ENCODE measurements around the gene RASL11B.

RASL11B gene

DNA sequence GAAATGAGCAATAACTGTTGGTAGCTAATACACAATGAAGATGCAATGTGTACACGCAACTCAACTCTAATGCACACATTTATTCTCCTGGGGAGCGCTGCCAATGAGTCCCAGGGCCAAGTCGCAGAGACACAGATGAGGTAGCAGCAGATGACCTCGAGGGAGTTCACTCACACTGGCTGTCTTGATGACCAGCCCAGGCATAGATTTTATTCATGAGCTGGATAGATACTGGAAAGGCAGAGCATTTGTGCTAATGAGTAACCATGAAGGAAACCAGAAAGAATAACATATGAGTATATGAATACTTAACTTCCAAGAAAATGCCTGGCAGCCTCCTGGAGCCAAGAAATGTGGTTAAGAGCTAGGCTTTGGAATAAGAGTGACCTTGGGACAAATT is 42.3 kb downstream of the RASL11B start:
- no peaks in the 10 kb centered on the region for H3K4me1 ChIP-seq (ENCODE audit: control insufficient read depth, insufficient read depth, low read length)
- no peaks in the 10 kb centered on the region for H3K27me3 ChIP-seq (ENCODE audit: control insufficient read depth, insufficient read depth, low read length)
- H3K36me3 ChIP-seq (ENCODE audit: control insufficient read depth, insufficient read depth, low read length): peaks cover 2% of the 10 kb centered on the region
- H3K9ac ChIP-seq (ENCODE audit: low read depth, low read length): no peak overlapping the region
- H3K4me3 ChIP-seq (ENCODE audit: low read depth, low read length): no peak overlapping the region
- H3K9me3 ChIP-seq (ENCODE audit: control insufficient read depth, insufficient read depth, low read length): peaks cover 2% of the 10 kb centered on the region

DNA sequence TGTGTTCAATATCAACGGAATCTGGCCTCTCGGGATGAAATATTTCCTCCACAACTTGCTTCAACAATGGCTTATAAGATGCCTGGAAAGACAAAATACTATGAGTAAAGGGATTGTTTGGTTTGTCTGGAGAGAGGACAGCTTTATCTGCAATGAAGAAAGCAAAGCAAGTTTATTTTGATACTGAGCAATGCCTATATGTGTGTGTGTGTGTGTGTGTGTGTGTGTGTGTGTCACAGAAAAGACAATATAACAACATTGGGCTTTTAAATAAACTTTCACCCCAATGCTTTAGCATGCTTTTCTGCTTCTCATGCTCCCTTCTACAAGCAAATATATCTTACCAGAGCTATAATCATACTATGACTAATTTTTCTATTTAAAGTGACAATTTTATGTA is 45.4 kb downstream of the RASL11B start:
- H3K4me1 ChIP-seq (ENCODE audit: control insufficient read depth, insufficient read depth, low read length): no peaks in the 10 kb centered on the region
- no peaks in the 10 kb centered on the region for H3K27me3 ChIP-seq (ENCODE audit: control insufficient read depth, insufficient read depth, low read length)

DNA sequence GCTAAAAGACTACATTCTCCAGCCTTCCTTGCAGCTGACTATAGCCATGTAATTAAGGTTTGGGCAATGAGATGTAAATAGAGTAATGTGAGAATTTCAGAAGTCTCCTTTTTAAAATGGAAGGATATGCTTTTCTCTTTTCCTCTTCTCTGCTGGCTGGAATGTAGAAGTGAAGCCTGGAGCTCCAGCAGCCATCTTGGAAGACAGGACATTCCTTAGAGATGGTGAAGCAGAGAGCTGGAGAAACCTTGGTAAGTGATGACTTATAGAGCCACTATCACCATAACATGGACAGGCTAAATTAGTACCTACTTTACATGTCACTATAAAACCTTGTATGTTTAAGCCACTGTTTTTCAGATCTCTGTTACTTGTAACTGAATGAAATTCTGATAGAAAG is 48.0 kb downstream of the RASL11B start:
- H3K9me3 ChIP-seq (ENCODE audit: control insufficient read depth, insufficient read depth, low read length): no peaks in the 10 kb centered on the region
- no peaks in the 10 kb centered on the region for H3K4me1 ChIP-seq (ENCODE audit: control insufficient read depth, insufficient read depth, low read length)
- H3K36me3 ChIP-seq (ENCODE audit: control insufficient read depth, insufficient read depth, low read length): no peaks in the 10 kb centered on the region

More for the DNA sequence above, 45.4 kb downstream of the RASL11B start:
- no peaks in the 10 kb centered on the region for H3K36me3 ChIP-seq (ENCODE audit: control insufficient read depth, insufficient read depth, low read length)
- no peaks in the 10 kb centered on the region for H3K9me3 ChIP-seq (ENCODE audit: control insufficient read depth, insufficient read depth, low read length)
- no peak overlapping the region for H3K9ac ChIP-seq (ENCODE audit: low read depth, low read length)
- no peak overlapping the region for H3K4me3 ChIP-seq (ENCODE audit: low read depth, low read length)

DNA sequence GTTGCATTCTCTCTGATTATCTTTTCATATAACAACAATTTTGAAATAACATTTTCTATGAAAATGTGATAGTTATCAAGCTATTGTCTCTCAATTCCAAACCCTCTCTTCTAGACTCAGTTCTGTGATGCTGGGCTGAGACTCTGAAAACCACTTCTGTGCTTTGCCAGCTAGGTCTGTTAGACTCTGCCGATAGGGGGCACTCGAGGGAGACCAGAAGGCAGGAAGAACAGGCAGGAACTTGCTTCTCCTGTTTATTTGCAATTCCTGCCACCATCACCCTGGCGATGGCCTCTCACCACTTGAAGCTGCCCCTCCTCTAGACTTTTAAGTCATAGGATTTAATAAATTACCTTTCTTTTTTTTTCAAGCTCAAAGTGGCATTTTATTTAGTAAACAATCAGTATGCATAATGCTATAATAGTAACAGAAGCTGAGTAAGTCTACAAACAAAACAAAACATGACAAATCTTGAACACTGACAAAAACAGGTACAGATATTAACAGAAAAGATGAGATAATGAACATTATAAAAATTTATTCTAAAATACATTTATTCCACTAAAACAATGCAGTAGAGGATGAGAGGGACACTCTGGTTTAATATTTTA is 49.7 kb downstream of the RASL11B start:
- no peaks in the 10 kb centered on the region for H3K9me3 ChIP-seq (ENCODE audit: control insufficient read depth, insufficient read depth, low read length)
- H3K4me1 ChIP-seq (ENCODE audit: control insufficient read depth, insufficient read depth, low read length): no peaks in the 10 kb centered on the region
- H3K36me3 ChIP-seq (ENCODE audit: control insufficient read depth, insufficient read depth, low read length): no peaks in the 10 kb centered on the region
- no peak overlapping the region for H3K4me3 ChIP-seq (ENCODE audit: low read depth, low read length)
- H3K9ac ChIP-seq (ENCODE audit: low read depth, low read length): no peak overlapping the region
- H3K27me3 ChIP-seq (ENCODE audit: control insufficient read depth, insufficient read depth, low read length): no peaks in the 10 kb centered on the region

More for the DNA sequence above, 48.0 kb downstream of the RASL11B start:
- Histone ChIP-seq H3K27me3 (ENCODE audit: control insufficient read depth, insufficient read depth, low read length) (no peaks in the 10 kb centered on the region), H3K4me3 (ENCODE audit: low read depth, low read length) (no peak overlapping the region), H3K9ac (ENCODE audit: low read depth, low read length) (no peak overlapping the region)

DNA sequence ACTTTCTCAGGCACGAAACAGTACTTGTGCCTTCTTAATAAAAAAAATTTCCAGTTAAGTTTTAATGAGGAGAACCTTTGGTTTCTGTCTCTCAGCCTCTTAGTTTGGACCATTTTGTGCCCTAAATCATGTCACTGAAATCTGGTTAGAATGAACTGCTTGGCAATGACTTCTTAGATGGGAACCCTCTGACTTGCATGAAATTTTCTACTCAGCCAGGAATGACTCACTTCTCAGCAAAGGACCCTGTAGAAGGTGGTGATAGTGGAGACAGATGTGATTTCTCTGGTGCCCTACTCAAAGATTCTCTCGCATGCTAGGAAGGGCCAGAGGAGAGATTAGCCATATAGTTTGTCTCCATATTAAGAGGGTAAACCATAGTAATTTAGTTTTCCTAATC is 50.5 kb downstream of the RASL11B start:
- Histone ChIP-seq H3K4me3 (ENCODE audit: low read depth, low read length) (no peak overlapping the region), H3K4me1 (ENCODE audit: control insufficient read depth, insufficient read depth, low read length) (peaks cover under 1% of the 10 kb centered on the region), H3K36me3 (ENCODE audit: control insufficient read depth, insufficient read depth, low read length) (no peaks in the 10 kb centered on the region), H3K9ac (ENCODE audit: low read depth, low read length) (no peak overlapping the region), H3K9me3 (ENCODE audit: control insufficient read depth, insufficient read depth, low read length) (no peaks in the 10 kb centered on the region), H3K27me3 (ENCODE audit: control insufficient read depth, insufficient read depth, low read length) (no peaks in the 10 kb centered on the region)

DNA sequence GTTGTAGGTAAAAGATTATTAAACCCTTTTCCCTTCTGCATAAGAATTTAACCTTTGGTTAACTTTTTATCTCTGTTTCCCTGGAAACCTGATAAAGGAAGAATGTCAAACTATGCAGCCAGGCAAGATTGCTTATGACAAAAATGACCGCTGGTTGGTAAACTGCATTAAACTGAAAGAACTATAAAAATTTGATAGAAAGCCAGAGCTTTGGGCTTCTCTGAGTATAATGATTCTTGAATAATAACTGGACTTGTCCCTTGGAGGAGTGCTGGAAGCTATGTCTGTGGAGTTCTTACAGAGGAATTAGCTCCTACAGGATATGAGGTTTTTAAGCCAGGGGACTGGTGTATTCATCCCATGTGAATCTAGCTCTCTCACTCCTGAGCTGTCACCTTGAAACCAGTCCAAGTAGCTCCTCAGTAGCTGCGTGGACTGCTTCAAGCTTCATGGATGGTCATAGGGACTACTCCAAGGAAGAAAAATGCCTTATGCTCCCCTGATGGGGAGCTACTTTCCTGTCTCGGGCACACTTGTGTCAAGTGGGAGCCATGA is 52.0 kb downstream of the RASL11B start:
- Histone ChIP-seq H3K9ac (ENCODE audit: low read depth, low read length) (no peak overlapping the region), H3K9me3 (ENCODE audit: control insufficient read depth, insufficient read depth, low read length) (no peaks in the 10 kb centered on the region), H3K36me3 (ENCODE audit: control insufficient read depth, insufficient read depth, low read length) (no peaks in the 10 kb centered on the region), H3K4me1 (ENCODE audit: control insufficient read depth, insufficient read depth, low read length) (peaks cover 2% of the 10 kb centered on the region), H3K27me3 (ENCODE audit: control insufficient read depth, insufficient read depth, low read length) (no peaks in the 10 kb centered on the region), H3K4me3 (ENCODE audit: low read depth, low read length) (no peak overlapping the region)

DNA sequence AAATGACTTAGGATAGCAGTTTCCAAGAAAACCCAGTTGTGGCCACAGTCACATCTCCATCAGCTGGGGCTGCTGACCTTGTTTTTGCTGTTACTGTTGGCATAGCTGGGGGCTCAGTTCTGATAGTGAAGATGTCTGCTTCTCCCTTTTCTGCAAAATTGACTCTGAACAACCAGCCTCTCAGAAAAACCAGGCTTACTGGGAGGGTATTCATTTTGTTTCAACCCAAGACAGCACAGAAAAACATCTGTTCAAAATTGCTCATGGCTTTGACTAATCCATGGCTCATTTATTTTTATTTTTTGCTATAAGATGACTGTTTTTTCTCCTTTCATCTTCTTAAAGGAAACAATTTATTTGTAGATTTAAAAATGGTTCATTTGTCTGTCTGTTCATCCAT is 53.1 kb downstream of the RASL11B start:
- peaks cover 2% of the 10 kb centered on the region for H3K4me1 ChIP-seq (ENCODE audit: control insufficient read depth, insufficient read depth, low read length)
- H3K27me3 ChIP-seq (ENCODE audit: control insufficient read depth, insufficient read depth, low read length): no peaks in the 10 kb centered on the region
- H3K36me3 ChIP-seq (ENCODE audit: control insufficient read depth, insufficient read depth, low read length): no peaks in the 10 kb centered on the region
- H3K4me3 ChIP-seq (ENCODE audit: low read depth, low read length): no peak overlapping the region
- H3K9me3 ChIP-seq (ENCODE audit: control insufficient read depth, insufficient read depth, low read length): no peaks in the 10 kb centered on the region
- H3K9ac ChIP-seq (ENCODE audit: low read depth, low read length): no peak overlapping the region

DNA sequence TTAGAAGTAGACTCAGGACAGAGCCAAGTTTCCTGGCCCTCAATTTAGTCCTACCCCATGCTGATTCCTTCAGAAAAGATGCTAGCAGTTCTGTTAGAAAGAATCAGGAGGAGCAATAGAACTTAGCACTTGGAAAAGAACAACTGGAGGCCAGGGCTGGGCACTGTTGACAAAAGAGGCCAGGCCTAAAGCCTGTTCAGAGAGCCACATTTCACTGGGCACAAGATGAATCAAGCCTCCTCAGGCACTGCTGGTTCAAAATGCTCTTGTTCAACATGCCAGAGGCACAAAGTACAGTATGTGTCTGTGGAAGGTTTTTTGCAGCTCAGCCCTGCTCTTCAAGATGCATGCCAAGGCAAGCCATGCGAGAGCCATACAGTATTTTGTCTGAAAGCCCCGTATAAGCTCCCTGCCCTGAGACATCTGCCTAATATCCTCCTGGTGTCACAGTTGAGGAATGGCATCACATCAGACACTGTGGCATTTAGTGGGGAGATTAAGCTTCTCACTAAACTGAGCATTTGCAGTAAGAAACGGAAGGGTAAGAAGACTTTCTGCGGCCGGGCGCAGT is 53.7 kb downstream of the RASL11B start:
- Histone ChIP-seq H3K9me3 (ENCODE audit: control insufficient read depth, insufficient read depth, low read length) (no peaks in the 10 kb centered on the region), H3K27me3 (ENCODE audit: control insufficient read depth, insufficient read depth, low read length) (no peaks in the 10 kb centered on the region), H3K9ac (ENCODE audit: low read depth, low read length) (no peak overlapping the region), H3K4me1 (ENCODE audit: control insufficient read depth, insufficient read depth, low read length) (peaks cover 2% of the 10 kb centered on the region), H3K36me3 (ENCODE audit: control insufficient read depth, insufficient read depth, low read length) (no peaks in the 10 kb centered on the region), H3K4me3 (ENCODE audit: low read depth, low read length) (no peak overlapping the region)

Data from iPS-15b (cell line).